ENCODE results near the gene RNASEH2A. TPM values are rescaled to one million over a fixed set of nuclear protein-coding genes. Genes with fewer than 3 reads are reported as not detected.

The RNASEH2A gene
- 25.0 TPM for polyA plus RNA-seq (2012; ENCODE audit: insufficient read length, low read depth)

DNA sequence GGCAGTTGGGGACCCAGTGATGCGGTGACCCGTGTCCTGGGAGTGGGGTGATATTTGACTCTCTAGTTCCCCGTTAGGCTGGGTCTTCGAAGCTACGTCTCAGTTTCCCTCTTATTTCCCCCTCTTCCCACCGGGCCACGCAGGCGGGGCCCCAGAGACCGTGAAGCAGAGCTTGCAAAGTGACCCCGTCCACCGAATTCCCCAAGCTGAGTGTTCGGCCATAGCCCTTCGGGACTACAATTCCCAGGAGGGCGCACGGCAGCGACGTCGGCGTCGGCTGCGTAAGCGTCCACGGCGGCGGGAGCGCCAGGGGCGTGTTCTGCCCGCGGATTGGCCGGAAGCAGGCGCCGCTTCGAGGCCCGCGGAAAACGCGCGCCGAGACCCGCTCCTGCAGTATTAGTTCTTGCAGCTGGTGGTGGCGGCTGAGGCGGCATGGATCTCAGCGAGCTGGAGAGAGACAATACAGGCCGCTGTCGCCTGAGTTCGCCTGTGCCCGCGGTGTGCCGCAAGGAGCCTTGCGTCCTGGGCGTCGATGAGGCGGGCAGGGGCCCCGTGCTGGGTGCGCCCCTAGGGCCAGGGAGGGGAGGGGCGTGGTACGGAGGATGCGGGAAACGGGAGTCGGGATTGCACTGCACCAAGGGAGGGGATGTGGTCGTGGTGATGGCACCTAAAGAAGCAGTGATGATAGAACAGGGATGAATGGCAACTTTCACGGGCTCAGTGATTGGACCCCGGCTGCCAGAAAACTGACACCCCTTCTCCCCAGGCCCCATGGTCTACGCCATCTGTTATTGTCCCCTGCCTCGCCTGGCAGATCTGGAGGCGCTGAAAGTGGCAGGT is at the start of gene RNASEH2A:
Gene RNASEH2A, plus strand, starts transcription at position 343 of the 840 bp plus-strand sequence. Its CDS starts 90 bp downstream, at position 433.
- TF ChIP-seq POLR2AphosphoS5 (IDR thresholded peaks at IDR 0.05; ENCODE audit: low read depth, low read length) (peak; percentile 55; the same call in 1 of the 2 replicates), TAF1 (IDR thresholded peaks at IDR 0.05; ENCODE audit: borderline replicate concordance, insufficient read depth, low read length) (no peak)

DNA sequence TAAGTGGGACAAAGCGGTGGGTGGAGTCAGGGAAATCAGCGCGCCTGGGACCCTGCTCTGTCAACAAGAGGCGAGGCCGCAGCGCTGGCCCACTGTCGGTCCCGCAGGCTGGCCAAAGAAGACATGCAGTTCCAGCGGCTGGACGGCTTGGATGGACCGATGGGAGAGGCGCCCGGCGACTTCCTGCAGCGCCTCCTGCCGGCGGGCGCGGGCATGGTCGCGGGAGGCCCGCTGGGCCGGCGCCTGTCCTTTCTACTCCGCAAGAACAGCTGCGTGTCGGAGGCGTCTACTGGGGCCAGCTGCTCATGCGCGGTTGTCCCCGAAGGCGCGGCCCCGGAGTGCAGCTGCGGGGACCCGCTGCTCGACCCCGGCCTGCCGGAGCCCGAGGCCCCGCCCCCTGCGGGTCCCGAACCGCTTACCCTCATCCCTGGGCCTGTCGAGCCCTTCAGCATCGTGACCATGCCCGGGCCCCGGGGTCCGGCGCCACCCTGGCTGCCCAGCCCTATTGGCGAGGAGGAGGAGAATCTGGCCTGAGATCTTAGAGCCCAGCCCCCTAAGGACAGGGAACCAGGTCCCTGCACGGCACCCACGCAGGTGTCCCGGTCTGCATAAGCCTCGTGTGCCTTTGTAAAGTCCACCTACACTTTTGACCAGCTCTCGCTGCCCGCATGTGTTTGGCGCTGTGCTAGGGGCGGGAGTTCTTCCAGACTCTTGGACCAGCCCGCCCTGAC is 48.7 kb upstream of the RNASEH2A start:
- TF ChIP-seq POLR2AphosphoS5 (IDR thresholded peaks at IDR 0.05; ENCODE audit: low read depth, low read length) (no peak), SIN3A (IDR thresholded peaks at IDR 0.05; ENCODE audit: borderline replicate concordance, insufficient read depth, low read length) (no peak), FOXP2 (optimal IDR thresholded peaks at IDR 0.05; ENCODE audit: borderline replicate concordance, extremely low read depth, extremely low read length, insufficient read depth) (no peak), TAF1 (IDR thresholded peaks at IDR 0.05; ENCODE audit: borderline replicate concordance, insufficient read depth, low read length) (no peak), REST (IDR thresholded peaks at IDR 0.05; ENCODE audit: insufficient read depth in 1 of 2, low read depth in 2 of 2, low read length in 2 of 2) (no peak)

DNA sequence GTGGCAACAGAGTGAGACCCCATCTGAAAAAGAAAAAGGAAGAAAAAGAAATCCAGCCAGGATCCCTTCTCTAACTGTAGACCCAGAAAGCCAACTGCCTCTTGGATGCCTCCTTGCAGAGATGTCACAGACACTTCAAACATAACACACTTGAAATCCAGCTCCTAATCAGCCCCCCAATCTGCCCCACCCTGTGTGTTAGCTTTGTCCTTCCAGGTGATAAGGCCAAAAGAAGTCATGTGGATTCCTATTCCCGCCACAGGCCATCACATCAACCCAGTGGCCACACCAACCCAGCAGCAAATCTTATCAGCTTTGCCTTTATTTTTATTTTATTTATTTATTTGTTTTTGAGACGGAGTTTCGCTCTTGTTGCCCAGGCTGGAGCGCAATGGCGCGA is 46.7 kb upstream of the RNASEH2A start:
- TF ChIP-seq SIN3A (IDR thresholded peaks at IDR 0.05; ENCODE audit: borderline replicate concordance, insufficient read depth, low read length) (no peak), FOXP2 (optimal IDR thresholded peaks at IDR 0.05; ENCODE audit: borderline replicate concordance, extremely low read depth, extremely low read length, insufficient read depth) (no peak), REST (IDR thresholded peaks at IDR 0.05; ENCODE audit: insufficient read depth in 1 of 2, low read depth in 2 of 2, low read length in 2 of 2) (no peak), TAF1 (IDR thresholded peaks at IDR 0.05; ENCODE audit: borderline replicate concordance, insufficient read depth, low read length) (no peak), POLR2AphosphoS5 (IDR thresholded peaks at IDR 0.05; ENCODE audit: low read depth, low read length) (no peak)

- TF ChIP-seq SIN3A (IDR thresholded peaks at IDR 0.05; ENCODE audit: borderline replicate concordance, insufficient read depth, low read length) (no peak), REST (IDR thresholded peaks at IDR 0.05; ENCODE audit: insufficient read depth in 1 of 2, low read depth in 2 of 2, low read length in 2 of 2) (no peak), TAF1 (IDR thresholded peaks at IDR 0.05; ENCODE audit: borderline replicate concordance, insufficient read depth, low read length) (no peak), POLR2AphosphoS5 (IDR thresholded peaks at IDR 0.05; ENCODE audit: low read depth, low read length) (no peak), FOXP2 (optimal IDR thresholded peaks at IDR 0.05; ENCODE audit: borderline replicate concordance, extremely low read depth, extremely low read length, insufficient read depth) (no peak)
Measured at GRCh38 chr19:12763100-12763499, 43.3 kb upstream of the RNASEH2A start.

- TF ChIP-seq REST (IDR thresholded peaks at IDR 0.05; ENCODE audit: insufficient read depth in 1 of 2, low read depth in 2 of 2, low read length in 2 of 2) = no peak
- no peak for TF ChIP-seq FOXP2 (optimal IDR thresholded peaks at IDR 0.05; ENCODE audit: borderline replicate concordance, extremely low read depth, extremely low read length, insufficient read depth)
- TF ChIP-seq SIN3A (IDR thresholded peaks at IDR 0.05; ENCODE audit: borderline replicate concordance, insufficient read depth, low read length) = no peak
- no peak for TF ChIP-seq TAF1 (IDR thresholded peaks at IDR 0.05; ENCODE audit: borderline replicate concordance, insufficient read depth, low read length)
- TF ChIP-seq POLR2AphosphoS5 (IDR thresholded peaks at IDR 0.05; ENCODE audit: low read depth, low read length) = no peak
Measured at GRCh38 chr19:12764698-12765097, 41.7 kb upstream of the RNASEH2A start.
